NCI-H460 (cell line): ENCODE data around the gene COL1A1. TPM values are rescaled to one million over a fixed set of nuclear protein-coding genes. Genes with fewer than 3 reads are reported as not detected.

ENCODE experiments used
- DNase-seq: peaks from one replicate; pipeline ENCODE4 v3.0.0-alpha.2; 2016; ENCODE audit warnings: low read depth; ENCODE audit errors: extremely low read depth
- polyA plus RNA-seq: library from polyadenylated mRNA; depleted of rRNA; stranded (reverse); fragments of >200 nt; gene quantifications from 2 replicates; pipeline ENCODE4 v1.2.3, GENCODE V29; 2014; cell fraction: nucleus; rRNA removed
- total RNA-seq: library from RNA; depleted of rRNA; stranded (reverse); fragments of >200 nt; shearing (Covaris generic); gene quantifications from 2 replicates; pipeline ENCODE4 v1.2.3, GENCODE V29; 2014; rRNA removed

Gene COL1A1
- 0.66 and 1.2 TPM in 2 replicates for total RNA-seq
- 21.2 and 24.9 TPM in 2 replicates for polyA plus RNA-seq

- no peak for DNase-seq
Observed at GRCh38 chr17:50201276-50201854, at the start of gene COL1A1. TSS of gene COL1A1 (minus strand) at chr17:50201631. CDS start at chr17:50201513, 118 bp downstream.

- no peak for DNase-seq
Observed at GRCh38 chr17:50248255-50248654, 46.8 kb upstream of the COL1A1 start.

- no peak for DNase-seq
Observed at GRCh38 chr17:50244771-50245170, 43.3 kb upstream of the COL1A1 start.

- no peak for DNase-seq
Observed at GRCh38 chr17:50241431-50241830, 40.0 kb upstream of the COL1A1 start.

- no peak for DNase-seq
Observed at GRCh38 chr17:50240851-50241250, 39.4 kb upstream of the COL1A1 start.

- DNase-seq: no peak
Observed at GRCh38 chr17:50239937-50240336, 38.5 kb upstream of the COL1A1 start.

GRCh38 chr17:50238601-50239280, 37.3 kb upstream of the COL1A1 start:
- no peak for DNase-seq

GRCh38 chr17:50237901-50238300, 36.5 kb upstream of the COL1A1 start:
- no peak for DNase-seq

- DNase-seq: no peak
Observed at GRCh38 chr17:50234581-50234980, 33.1 kb upstream of the COL1A1 start.

- DNase-seq: no peak
Observed at GRCh38 chr17:50225701-50226240, 24.3 kb upstream of the COL1A1 start.

- no peak for DNase-seq
Observed at GRCh38 chr17:50222922-50223321, 21.5 kb upstream of the COL1A1 start.

- DNase-seq: no peak
Observed at GRCh38 chr17:50221864-50222545, 20.6 kb upstream of the COL1A1 start.

GRCh38 chr17:50221266-50221863, 19.9 kb upstream of the COL1A1 start:
- no peak for DNase-seq

GRCh38 chr17:50220811-50221210, 19.4 kb upstream of the COL1A1 start:
- no peak for DNase-seq

- no peak for DNase-seq
Observed at GRCh38 chr17:50219939-50220465, 18.6 kb upstream of the COL1A1 start.

GRCh38 chr17:50219342-50219741, 17.9 kb upstream of the COL1A1 start:
- no peak for DNase-seq

- no peak for DNase-seq
Observed at GRCh38 chr17:50218771-50219315, 17.4 kb upstream of the COL1A1 start.

GRCh38 chr17:50218071-50218759, 16.8 kb upstream of the COL1A1 start:
- DNase-seq: no peak

GRCh38 chr17:50217591-50217990, 16.2 kb upstream of the COL1A1 start:
- no peak for DNase-seq
